ENCODE data around the gene MBD4.

DNA sequence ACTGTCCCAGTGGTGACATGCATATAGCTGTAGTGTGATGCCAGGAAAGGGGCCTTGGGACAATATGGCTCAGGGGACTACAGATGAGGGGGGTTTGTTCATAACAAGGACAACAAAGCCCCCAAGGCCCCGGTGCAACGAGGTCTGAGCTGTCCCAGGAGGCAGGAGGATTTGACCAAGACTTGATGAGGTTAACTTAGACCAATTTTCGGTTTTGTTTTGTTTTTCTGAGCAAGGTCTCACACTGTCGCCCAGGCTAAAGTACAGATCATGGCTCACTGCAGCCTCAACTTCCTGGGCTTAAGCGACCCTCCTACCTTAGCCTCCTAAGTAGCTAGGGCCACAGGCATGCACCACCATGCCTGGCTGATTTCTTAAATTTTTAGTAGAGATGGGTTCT, 35.1 kb downstream of the MBD4 start:
- TF ChIP-seq, protein P1, sequence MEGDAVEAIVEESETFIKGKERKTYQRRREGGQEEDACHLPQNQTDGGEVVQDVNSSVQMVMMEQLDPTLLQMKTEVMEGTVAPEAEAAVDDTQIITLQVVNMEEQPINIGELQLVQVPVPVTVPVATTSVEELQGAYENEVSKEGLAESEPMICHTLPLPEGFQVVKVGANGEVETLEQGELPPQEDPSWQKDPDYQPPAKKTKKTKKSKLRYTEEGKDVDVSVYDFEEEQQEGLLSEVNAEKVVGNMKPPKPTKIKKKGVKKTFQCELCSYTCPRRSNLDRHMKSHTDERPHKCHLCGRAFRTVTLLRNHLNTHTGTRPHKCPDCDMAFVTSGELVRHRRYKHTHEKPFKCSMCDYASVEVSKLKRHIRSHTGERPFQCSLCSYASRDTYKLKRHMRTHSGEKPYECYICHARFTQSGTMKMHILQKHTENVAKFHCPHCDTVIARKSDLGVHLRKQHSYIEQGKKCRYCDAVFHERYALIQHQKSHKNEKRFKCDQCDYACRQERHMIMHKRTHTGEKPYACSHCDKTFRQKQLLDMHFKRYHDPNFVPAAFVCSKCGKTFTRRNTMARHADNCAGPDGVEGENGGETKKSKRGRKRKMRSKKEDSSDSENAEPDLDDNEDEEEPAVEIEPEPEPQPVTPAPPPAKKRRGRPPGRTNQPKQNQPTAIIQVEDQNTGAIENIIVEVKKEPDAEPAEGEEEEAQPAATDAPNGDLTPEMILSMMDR (IDR thresholded peaks at IDR 0.05; ENCODE audit: insufficient read depth, low read depth, low read length), result no peak
- TF ChIP-seq EZH2 (IDR thresholded peaks at IDR 0.05; ENCODE audit: insufficient read depth, low read length), result no peak

Data from astrocyte (in vitro differentiated cells and primary cell).